T-helper 9 cell (primary cell): ENCODE results near the gene EIF1.

Experiments
- DNase-seq: peaks from one replicate; pipeline ENCODE4 v3.0.0-alpha.2; 2020

EIF1 gene

GRCh38 chr17:41738077-41738800 lies 49.6 kb downstream of the EIF1 start:
- peak; percentile 71 for DNase-seq

- DNase-seq: no peak
Observed at GRCh38 chr17:41738801-41739112, 50.1 kb downstream of the EIF1 start.

- no peak for DNase-seq
Observed at GRCh38 chr17:41739661-41740352, 51.1 kb downstream of the EIF1 start.

GRCh38 chr17:41740506-41740905 lies 51.8 kb downstream of the EIF1 start:
- DNase-seq: no peak

- no peak for DNase-seq
Observed at GRCh38 chr17:41741709-41742108, 53.0 kb downstream of the EIF1 start.
